ENCODE data around the gene ROCK2. TPM values are rescaled to one million over a fixed set of nuclear protein-coding genes. Genes with fewer than 3 reads are reported as not detected.

Gene ROCK2
- total and polyA plus RNA-seq, 2 of the 13 experiments (the other 11 are each of a cell fraction or from before 2014, with no cell fraction given): 38.1 to 119 TPM

DNA sequence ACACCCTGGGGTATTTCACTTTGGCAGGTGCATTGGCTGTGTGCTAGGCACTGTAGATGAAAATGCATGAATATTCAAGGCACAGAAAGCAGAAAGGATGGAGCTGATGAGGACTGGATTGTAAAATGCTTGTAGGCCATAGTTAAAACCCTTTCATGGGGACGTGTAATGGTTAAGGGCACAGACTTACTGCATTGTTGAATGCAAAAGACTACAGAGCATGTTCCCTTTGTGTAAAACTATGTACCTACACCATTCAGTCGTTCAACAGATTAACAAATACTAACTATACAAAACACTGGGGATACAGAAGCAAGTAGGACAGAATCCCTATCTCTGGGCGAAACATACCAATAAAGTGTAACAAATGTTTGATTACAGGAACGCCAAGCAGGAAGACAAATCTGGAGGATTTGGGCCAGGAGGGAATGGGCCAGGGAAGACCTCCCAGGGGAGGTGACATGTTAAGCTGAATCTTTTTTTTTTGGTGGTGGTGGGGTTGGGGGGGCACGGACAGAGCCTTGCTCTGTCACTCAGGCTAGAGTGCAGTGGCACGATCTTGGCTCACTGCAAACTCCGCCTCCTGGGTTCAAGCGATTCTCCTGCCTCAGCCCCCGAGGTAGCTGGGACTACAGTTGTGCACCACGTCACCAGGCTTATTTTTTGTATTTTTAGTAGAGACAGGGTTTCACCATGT, 19.6 kb upstream of the ROCK2 start (continued):
- TF ChIP-seq, protein P1, sequence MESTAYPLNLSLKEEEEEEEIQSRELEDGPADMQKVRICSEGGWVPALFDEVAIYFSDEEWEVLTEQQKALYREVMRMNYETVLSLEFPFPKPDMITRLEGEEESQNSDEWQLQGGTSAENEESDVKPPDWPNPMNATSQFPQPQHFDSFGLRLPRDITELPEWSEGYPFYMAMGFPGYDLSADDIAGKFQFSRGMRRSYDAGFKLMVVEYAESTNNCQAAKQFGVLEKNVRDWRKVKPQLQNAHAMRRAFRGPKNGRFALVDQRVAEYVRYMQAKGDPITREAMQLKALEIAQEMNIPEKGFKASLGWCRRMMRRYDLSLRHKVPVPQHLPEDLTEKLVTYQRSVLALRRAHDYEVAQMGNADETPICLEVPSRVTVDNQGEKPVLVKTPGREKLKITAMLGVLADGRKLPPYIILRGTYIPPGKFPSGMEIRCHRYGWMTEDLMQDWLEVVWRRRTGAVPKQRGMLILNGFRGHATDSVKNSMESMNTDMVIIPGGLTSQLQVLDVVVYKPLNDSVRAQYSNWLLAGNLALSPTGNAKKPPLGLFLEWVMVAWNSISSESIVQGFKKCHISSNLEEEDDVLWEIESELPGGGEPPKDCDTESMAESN (CRISPR knock-in tag; conservative IDR thresholded peaks at IDR 0.05): no peak
- TF ChIP-seq ZNF556 (CRISPR knock-in tag; IDR thresholded peaks at IDR 0.05; ENCODE audit: borderline replicate concordance) (no peak), ERF (CRISPR knock-in tag; IDR thresholded peaks at IDR 0.05) (peak; percentile 41; the same call in 1 of the 2 replicates), TRIM24 (CRISPR knock-in tag; IDR thresholded peaks at IDR 0.05) (no peak), ZNF549 (CRISPR knock-in tag; IDR thresholded peaks at IDR 0.05) (no peak), ZNF607 (CRISPR knock-in tag; IDR thresholded peaks at IDR 0.05; ENCODE audit: borderline replicate concordance) (no peak), SATB2 (CRISPR knock-in tag; IDR thresholded peaks at IDR 0.05) (no peak), ZNF432 (CRISPR knock-in tag; IDR thresholded peaks at IDR 0.05; ENCODE audit: borderline replicate concordance) (no peak), NR2F1 (CRISPR knock-in tag; IDR thresholded peaks at IDR 0.05) (no peak), SPEN (CRISPR knock-in tag; IDR thresholded peaks at IDR 0.05; ENCODE audit: low read depth) (no peak), ZNF20 (CRISPR knock-in tag; IDR thresholded peaks at IDR 0.05) (no peak), ZNF468 (CRISPR knock-in tag; IDR thresholded peaks at IDR 0.05) (no peak), MLXIP (CRISPR knock-in tag; IDR thresholded peaks at IDR 0.05; ENCODE audit: borderline replicate concordance) (no peak), STAT5B (CRISPR knock-in tag; IDR thresholded peaks at IDR 0.05) (no peak), ZNF121 (CRISPR knock-in tag; IDR thresholded peaks at IDR 0.05) (no peak), RERE (CRISPR knock-in tag; IDR thresholded peaks at IDR 0.05; ENCODE audit: low read depth) (no peak), SMC3 (IDR thresholded peaks at IDR 0.05; ENCODE audit: low read length) (no peak)
- TF ChIP-seq, protein P2, sequence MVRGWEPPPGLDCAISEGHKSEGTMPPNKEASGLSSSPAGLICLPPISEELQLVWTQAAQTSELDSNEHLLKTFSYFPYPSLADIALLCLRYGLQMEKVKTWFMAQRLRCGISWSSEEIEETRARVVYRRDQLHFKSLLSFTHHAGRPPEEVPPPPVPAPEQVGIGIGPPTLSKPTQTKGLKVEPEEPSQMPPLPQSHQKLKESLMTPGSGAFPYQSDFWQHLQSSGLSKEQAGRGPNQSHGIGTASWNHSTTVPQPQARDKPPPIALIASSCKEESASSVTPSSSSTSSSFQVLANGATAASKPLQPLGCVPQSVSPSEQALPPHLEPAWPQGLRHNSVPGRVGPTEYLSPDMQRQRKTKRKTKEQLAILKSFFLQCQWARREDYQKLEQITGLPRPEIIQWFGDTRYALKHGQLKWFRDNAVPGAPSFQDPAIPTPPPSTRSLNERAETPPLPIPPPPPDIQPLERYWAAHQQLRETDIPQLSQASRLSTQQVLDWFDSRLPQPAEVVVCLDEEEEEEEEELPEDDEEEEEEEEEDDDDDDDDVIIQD (CRISPR knock-in tag; IDR thresholded peaks at IDR 0.05; ENCODE audit: low read depth): no peak

Data from HepG2 (cell line).